Measurements from ENCODE around the gene KIF12.

KIF12 gene

DNA sequence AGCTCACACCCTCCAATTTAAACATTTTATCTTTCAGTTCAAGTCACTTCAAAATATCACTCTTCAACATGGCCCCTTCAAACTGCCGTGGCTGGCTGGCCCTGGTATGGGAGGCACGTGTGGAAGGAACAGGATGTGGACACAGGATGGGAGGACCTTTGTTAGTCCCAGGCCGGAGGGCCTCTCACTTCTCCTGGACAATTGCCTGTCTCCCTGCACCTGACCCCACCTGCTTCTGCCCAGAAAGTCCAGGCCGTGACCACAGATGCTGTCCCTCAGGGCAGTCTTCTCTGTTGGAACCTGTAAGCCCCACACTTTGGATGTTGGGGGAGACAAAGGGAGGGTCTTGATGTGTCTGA, 40.4 kb downstream of the KIF12 start:
- peaks cover 4% of the 10 kb centered on the region; the same call in 1 of the 2 replicates for H3K36me3 ChIP-seq
- peak; percentile 5 for DNase-seq
- no peaks in the 10 kb centered on the region for H3K9me3 ChIP-seq
- H3K4me3 ChIP-seq (ENCODE audit: low read depth, low read length): no peak overlapping the region
- no peak for TF ChIP-seq CTCF (IDR thresholded peaks at IDR 0.05; ENCODE audit: low read depth, low read length)
- H3K4me1 ChIP-seq: peaks cover 4% of the 10 kb centered on the region
- H3K27me3 ChIP-seq: no peaks in the 10 kb centered on the region

DNA sequence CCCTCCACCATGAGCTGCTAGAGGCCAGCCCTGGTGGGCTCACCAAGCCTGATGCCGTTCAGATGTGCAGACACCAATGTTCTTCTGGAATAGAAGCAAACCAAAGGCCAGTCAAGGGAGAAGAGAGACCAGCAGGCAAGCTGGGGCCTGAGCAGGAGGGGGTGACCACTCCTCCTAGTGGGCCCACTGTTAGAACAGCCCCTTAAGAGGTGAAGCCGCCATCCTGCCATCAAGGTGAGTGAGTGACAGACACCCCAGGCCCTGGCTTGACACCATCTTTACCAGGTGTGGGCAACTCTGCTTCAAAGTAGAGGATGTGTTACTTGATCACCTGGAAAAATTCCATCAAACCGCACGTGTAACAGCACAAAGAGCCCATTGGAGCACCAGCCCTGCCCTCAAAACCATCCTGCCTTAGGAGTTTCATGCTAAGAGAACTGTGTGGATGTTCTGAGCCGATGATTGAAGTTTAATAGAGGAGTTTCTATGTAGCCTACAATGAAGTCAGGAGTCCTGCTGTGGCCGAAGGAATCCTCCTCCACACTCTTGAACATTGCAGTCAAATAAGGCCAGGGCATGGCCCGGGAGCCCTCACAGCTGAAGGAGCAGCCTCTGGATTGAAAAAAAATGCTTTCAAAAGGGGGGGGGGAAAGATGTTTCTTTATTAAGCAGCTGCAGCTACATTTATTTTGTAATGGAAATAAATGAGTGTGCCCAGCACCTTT, 41.8 kb downstream of the KIF12 start:
- DNase-seq: peak; percentile 1
- no peaks in the 10 kb centered on the region for H3K27me3 ChIP-seq
- peaks cover 4% of the 10 kb centered on the region for H3K4me1 ChIP-seq
- no peaks in the 10 kb centered on the region for H3K9me3 ChIP-seq
- peaks cover 6% of the 10 kb centered on the region for H3K36me3 ChIP-seq
- no peak overlapping the region for H3K4me3 ChIP-seq (ENCODE audit: low read depth, low read length)
- no peak for TF ChIP-seq CTCF (IDR thresholded peaks at IDR 0.05; ENCODE audit: low read depth, low read length)

DNA sequence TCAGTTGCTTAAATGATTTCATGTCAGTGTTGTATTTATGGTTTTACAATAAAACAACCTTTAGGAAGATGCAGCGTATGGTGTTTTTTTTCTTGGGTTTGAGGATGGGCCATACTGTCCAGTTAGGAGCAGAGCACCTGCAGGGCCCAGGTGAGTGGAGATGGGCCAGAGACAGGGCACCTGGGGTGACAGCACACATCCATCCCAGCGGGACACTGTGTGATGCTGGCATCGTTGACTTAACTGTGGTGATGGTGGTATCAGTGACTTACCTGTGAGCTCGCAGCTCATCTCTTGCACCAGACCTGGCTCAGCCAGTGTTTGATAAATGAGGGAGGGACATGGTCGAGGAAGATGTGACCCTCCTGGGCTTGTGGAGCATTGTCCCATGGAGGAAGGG, 42.6 kb downstream of the KIF12 start:
- Histone ChIP-seq H3K4me1 (peaks cover 4% of the 10 kb centered on the region), H3K27me3 (no peaks in the 10 kb centered on the region), H3K9me3 (no peaks in the 10 kb centered on the region), H3K36me3 (peaks cover 11% of the 10 kb centered on the region), H3K4me3 (ENCODE audit: low read depth, low read length) (no peak overlapping the region)
- no peak for TF ChIP-seq CTCF (IDR thresholded peaks at IDR 0.05; ENCODE audit: low read depth, low read length)
- DNase-seq: no peak

DNA sequence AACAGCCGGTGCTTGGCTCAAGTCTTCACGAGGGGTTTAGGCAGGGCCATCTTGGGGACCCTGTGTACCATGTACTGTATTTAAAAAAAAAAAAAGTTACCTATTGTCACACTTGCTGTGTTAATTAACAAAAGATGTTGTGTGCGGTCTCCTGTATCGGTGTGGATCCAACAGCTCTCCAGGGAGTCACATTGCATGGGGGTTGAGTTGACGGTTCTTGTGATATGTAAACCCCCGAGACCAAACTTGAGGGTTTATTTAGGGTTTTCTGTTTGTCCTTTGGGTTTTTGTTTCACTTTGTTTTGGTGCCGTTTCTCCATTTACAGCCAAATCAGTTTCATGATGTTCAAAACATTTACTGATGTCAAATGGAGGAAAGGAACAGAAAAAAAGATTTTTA, 43.2 kb downstream of the KIF12 start:
- H3K36me3 ChIP-seq: peaks cover 15% of the 10 kb centered on the region
- H3K4me3 ChIP-seq (ENCODE audit: low read depth, low read length): no peak overlapping the region
- H3K27me3 ChIP-seq: no peaks in the 10 kb centered on the region
- H3K4me1 ChIP-seq: peaks cover 4% of the 10 kb centered on the region
- no peak for DNase-seq
- no peaks in the 10 kb centered on the region for H3K9me3 ChIP-seq
- no peak for TF ChIP-seq CTCF (IDR thresholded peaks at IDR 0.05; ENCODE audit: low read depth, low read length)

GRCh38 chr9:114055061-114055460, 44.0 kb downstream of the KIF12 start:
- TF ChIP-seq CTCF (IDR thresholded peaks at IDR 0.05; ENCODE audit: low read depth, low read length): no peak
- Histone ChIP-seq H3K4me3 (ENCODE audit: low read depth, low read length) (no peak overlapping the region), H3K27me3 (no peaks in the 10 kb centered on the region), H3K4me1 (peaks cover 4% of the 10 kb centered on the region), H3K9me3 (no peaks in the 10 kb centered on the region), H3K36me3 (peaks cover 21% of the 10 kb centered on the region)
- DNase-seq: no peak

GRCh38 chr9:114054191-114054690, 44.9 kb downstream of the KIF12 start:
- DNase-seq: no peak
- Histone ChIP-seq H3K4me3 (ENCODE audit: low read depth, low read length) (no peak overlapping the region), H3K4me1 (peaks cover under 1% of the 10 kb centered on the region; the same call in 1 of the 2 replicates), H3K36me3 (peaks cover 29% of the 10 kb centered on the region), H3K27me3 (no peaks in the 10 kb centered on the region), H3K9me3 (no peaks in the 10 kb centered on the region)
- TF ChIP-seq CTCF (IDR thresholded peaks at IDR 0.05; ENCODE audit: low read depth, low read length): no peak
